ENCODE data around the gene JSRP1.

JSRP1 gene

DNA sequence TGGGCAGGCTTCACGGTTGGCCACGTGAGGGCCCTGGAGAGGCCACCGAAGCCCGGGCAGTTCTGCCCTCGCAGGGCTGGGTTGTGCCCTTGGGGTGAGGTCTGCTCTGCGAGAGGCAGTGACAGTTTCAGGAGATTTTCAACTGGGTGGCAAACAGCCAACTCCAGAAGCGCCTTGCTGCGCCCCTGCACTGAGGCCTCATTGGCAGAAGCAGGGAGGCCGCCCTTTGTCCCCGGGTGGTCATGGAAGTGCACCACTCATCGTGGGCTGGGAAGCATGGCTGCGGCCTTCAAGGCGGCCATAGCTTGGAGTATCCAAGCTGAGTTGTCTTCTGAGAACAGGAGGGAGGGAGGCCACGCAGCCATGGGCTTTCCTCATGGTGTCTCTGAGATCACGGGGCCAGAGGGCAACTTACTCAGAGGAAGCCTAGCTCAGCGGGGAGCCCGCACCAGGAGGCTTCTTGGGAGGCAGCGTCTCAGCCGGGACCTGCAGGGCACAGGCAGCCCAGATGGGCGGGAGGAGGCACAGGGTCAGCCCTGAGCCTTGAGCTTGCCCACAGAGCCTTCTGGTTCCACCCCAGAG is 34.9 kb downstream of the JSRP1 start (continued):
- TF ChIP-seq ZNF600 (tag by site-specific recombination; IDR thresholded peaks at IDR 0.05) (0 out of 2 replicates have a peak, but pooled peaks have one; percentile 33), ZNF629 (tag by site-specific recombination; IDR thresholded peaks at IDR 0.05) (no peak), ZBTB48 (tag by site-specific recombination; IDR thresholded peaks at IDR 0.05) (no peak), ZNF596 (tag by site-specific recombination; IDR thresholded peaks at IDR 0.05) (no peak), ZNF335 (tag by site-specific recombination; conservative IDR thresholded peaks at IDR 0.05) (no peak), ZNF623 (tag by site-specific recombination; IDR thresholded peaks at IDR 0.05) (no peak), ZSCAN16 (tag by site-specific recombination; IDR thresholded peaks at IDR 0.05) (no peak), GLI4 (tag by site-specific recombination; IDR thresholded peaks at IDR 0.05) (no peak)
- TF ChIP-seq, protein P1, sequence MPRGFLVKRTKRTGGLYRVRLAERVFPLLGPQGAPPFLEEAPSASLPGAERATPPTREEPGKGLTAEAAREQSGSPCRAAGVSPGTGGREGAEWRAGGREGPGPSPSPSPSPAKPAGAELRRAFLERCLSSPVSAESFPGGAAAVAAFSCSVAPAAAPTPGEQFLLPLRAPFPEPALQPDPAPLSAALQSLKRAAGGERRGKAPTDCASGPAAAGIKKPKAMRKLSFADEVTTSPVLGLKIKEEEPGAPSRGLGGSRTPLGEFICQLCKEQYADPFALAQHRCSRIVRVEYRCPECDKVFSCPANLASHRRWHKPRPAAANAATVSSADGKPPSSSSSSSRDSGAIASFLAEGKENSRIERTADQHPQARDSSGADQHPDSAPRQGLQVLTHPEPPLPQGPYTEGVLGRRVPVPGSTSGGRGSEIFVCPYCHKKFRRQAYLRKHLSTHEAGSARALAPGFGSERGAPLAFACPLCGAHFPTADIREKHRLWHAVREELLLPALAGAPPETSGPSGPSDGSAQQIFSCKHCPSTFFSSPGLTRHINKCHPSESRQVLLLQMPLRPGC (tag by site-specific recombination; IDR thresholded peaks at IDR 0.05) = no peak
- TF ChIP-seq, protein P2, sequence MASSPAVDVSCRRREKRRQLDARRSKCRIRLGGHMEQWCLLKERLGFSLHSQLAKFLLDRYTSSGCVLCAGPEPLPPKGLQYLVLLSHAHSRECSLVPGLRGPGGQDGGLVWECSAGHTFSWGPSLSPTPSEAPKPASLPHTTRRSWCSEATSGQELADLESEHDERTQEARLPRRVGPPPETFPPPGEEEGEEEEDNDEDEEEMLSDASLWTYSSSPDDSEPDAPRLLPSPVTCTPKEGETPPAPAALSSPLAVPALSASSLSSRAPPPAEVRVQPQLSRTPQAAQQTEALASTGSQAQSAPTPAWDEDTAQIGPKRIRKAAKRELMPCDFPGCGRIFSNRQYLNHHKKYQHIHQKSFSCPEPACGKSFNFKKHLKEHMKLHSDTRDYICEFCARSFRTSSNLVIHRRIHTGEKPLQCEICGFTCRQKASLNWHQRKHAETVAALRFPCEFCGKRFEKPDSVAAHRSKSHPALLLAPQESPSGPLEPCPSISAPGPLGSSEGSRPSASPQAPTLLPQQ (tag by site-specific recombination; IDR thresholded peaks at IDR 0.05) = no peak

DNA sequence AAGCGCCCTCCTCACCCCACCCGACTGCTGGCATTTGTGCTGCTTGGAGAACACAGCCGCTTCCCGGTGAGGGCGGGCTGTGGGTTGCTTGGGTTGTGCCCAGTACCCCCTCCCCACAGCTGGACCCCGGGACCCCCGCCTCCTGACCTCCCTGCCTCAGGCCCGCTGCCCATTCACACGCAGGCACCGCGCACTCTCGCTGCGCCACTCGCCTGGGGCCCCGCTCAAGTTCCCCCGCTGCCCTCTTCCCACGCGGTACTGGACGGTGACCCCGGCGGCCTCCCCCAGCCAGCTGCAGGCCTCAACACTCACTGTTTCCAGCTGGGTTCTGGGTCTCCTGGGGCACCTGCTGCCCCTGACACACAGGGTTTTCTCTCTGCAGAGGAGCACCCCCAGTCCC is 36.5 kb downstream of the JSRP1 start:
- Histone ChIP-seq H3K9me3 (ENCODE audit: control insufficient read depth, insufficient read depth, low read depth, low read length) (no peaks in the 10 kb centered on the region), H3K36me3 (ENCODE audit: control insufficient read depth in 2 of 2, insufficient read depth in 1 of 2, low read length in 2 of 2) (peaks cover 4 to 67% of the 10 kb centered on the region in 2 experiments; a peak in 2 of 3 replicates), H3K4me3 (ENCODE audit: low read depth, low read length) (no peak overlapping the region), H3K4me1 (ENCODE audit: control insufficient read depth, insufficient read depth, low read length) (no peaks in the 10 kb centered on the region), H3K27ac (ENCODE audit: extremely low read depth, low read depth, low read length) (no peak overlapping the region)
- CTCF ChIA-PET = no interaction called here
- POLR2A ChIA-PET = no interaction called here
- TF ChIP-seq, protein P3, sequence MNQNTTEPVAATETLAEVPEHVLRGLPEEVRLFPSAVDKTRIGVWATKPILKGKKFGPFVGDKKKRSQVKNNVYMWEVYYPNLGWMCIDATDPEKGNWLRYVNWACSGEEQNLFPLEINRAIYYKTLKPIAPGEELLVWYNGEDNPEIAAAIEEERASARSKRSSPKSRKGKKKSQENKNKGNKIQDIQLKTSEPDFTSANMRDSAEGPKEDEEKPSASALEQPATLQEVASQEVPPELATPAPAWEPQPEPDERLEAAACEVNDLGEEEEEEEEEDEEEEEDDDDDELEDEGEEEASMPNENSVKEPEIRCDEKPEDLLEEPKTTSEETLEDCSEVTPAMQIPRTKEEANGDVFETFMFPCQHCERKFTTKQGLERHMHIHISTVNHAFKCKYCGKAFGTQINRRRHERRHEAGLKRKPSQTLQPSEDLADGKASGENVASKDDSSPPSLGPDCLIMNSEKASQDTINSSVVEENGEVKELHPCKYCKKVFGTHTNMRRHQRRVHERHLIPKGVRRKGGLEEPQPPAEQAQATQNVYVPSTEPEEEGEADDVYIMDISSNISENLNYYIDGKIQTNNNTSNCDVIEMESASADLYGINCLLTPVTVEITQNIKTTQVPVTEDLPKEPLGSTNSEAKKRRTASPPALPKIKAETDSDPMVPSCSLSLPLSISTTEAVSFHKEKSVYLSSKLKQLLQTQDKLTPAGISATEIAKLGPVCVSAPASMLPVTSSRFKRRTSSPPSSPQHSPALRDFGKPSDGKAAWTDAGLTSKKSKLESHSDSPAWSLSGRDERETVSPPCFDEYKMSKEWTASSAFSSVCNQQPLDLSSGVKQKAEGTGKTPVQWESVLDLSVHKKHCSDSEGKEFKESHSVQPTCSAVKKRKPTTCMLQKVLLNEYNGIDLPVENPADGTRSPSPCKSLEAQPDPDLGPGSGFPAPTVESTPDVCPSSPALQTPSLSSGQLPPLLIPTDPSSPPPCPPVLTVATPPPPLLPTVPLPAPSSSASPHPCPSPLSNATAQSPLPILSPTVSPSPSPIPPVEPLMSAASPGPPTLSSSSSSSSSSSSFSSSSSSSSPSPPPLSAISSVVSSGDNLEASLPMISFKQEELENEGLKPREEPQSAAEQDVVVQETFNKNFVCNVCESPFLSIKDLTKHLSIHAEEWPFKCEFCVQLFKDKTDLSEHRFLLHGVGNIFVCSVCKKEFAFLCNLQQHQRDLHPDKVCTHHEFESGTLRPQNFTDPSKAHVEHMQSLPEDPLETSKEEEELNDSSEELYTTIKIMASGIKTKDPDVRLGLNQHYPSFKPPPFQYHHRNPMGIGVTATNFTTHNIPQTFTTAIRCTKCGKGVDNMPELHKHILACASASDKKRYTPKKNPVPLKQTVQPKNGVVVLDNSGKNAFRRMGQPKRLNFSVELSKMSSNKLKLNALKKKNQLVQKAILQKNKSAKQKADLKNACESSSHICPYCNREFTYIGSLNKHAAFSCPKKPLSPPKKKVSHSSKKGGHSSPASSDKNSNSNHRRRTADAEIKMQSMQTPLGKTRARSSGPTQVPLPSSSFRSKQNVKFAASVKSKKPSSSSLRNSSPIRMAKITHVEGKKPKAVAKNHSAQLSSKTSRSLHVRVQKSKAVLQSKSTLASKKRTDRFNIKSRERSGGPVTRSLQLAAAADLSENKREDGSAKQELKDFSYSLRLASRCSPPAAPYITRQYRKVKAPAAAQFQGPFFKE (tag by site-specific recombination; IDR thresholded peaks at IDR 0.05; ENCODE audit: borderline replicate concordance) = no peak
- TF ChIP-seq, protein P4, sequence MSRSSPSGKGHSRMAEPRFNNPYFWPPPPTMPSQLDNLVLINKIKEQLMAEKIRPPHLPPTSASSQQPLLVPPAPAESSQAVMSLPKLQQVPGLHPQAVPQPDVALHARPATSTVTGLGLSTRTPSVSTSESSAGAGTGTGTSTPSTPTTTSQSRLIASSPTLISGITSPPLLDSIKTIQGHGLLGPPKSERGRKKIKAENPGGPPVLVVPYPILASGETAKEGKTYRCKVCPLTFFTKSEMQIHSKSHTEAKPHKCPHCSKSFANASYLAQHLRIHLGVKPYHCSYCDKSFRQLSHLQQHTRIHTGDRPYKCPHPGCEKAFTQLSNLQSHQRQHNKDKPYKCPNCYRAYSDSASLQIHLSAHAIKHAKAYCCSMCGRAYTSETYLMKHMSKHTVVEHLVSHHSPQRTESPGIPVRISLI (tag by site-specific recombination; IDR thresholded peaks at IDR 0.05) = no peak
- TF ChIP-seq, protein P5, sequence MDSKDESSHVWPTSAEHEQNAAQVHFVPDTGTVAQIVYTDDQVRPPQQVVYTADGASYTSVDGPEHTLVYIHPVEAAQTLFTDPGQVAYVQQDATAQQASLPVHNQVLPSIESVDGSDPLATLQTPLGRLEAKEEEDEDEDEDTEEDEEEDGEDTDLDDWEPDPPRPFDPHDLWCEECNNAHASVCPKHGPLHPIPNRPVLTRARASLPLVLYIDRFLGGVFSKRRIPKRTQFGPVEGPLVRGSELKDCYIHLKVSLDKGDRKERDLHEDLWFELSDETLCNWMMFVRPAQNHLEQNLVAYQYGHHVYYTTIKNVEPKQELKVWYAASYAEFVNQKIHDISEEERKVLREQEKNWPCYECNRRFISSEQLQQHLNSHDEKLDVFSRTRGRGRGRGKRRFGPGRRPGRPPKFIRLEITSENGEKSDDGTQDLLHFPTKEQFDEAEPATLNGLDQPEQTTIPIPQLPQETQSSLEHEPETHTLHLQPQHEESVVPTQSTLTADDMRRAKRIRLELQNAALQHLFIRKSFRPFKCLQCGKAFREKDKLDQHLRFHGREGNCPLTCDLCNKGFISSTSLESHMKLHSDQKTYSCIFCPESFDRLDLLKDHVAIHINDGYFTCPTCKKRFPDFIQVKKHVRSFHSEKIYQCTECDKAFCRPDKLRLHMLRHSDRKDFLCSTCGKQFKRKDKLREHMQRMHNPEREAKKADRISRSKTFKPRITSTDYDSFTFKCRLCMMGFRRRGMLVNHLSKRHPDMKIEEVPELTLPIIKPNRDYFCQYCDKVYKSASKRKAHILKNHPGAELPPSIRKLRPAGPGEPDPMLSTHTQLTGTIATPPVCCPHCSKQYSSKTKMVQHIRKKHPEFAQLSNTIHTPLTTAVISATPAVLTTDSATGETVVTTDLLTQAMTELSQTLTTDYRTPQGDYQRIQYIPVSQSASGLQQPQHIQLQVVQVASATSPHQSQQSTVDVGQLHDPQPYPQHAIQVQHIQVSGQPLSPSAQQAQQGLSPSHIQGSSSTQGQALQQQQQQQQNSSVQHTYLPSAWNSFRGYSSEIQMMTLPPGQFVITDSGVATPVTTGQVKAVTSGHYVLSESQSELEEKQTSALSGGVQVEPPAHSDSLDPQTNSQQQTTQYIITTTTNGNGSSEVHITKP (tag by site-specific recombination; IDR thresholded peaks at IDR 0.05) = no peak
- TF ChIP-seq ZFP3 (tag by site-specific recombination; IDR thresholded peaks at IDR 0.05; ENCODE audit: low read depth) (no peak), ZNF202 (tag by site-specific recombination; IDR thresholded peaks at IDR 0.05; ENCODE audit: borderline replicate concordance) (no peak), ZNF701 (tag by site-specific recombination; IDR thresholded peaks at IDR 0.05) (no peak), PRDM1 (tag by site-specific recombination; IDR thresholded peaks at IDR 0.05) (no peak), ZNF10 (tag by site-specific recombination; IDR thresholded peaks at IDR 0.05) (no peak), ZNF664 (tag by site-specific recombination; IDR thresholded peaks at IDR 0.05) (no peak)

Data from HEK293 (cell line).